HEK293T (cell line): ENCODE measurements around the gene STOML1.

ENCODE experiments used
- BHLHE40 ChIP-seq: fragments of 450-650 bp; IDR thresholded peaks from 2 replicates; pipeline ENCODE4 v1.6.1; 2016; ENCODE audit warnings: mild to moderate bottlenecking, moderate library complexity, borderline replicate concordance
- CTBP1 ChIP-seq: fragments of 450-650 bp; IDR thresholded peaks from 2 replicates; pipeline ENCODE4 v1.6.1; 2016; ENCODE audit warnings: borderline replicate concordance
- FOXA1 ChIP-seq: fragments of 450-650 bp; IDR thresholded peaks from 2 replicates; pipeline ENCODE4 v1.6.1; 2016; ENCODE audit warnings: mild to moderate bottlenecking
- FOXK2 ChIP-seq: fragments of 450-650 bp; IDR thresholded peaks from 2 replicates; pipeline ENCODE4 v1.6.1; 2016; ENCODE audit warnings: mild to moderate bottlenecking
- FOXM1 ChIP-seq: fragments of 450-650 bp; IDR thresholded peaks from 2 replicates; pipeline ENCODE4 v1.6.1; 2017; ENCODE audit warnings: mild to moderate bottlenecking, borderline replicate concordance
- HDGF ChIP-seq: fragments of 450-650 bp; IDR thresholded peaks from 2 replicates; pipeline ENCODE4 v1.6.1; 2017; ENCODE audit warnings: antibody characterized with exemption, borderline replicate concordance
- L3MBTL2 ChIP-seq: fragments of 450-650 bp; conservative IDR thresholded peaks from 2 replicates; pipeline ENCODE4 v1.6.1; 2016; ENCODE audit warnings: mild to moderate bottlenecking
- LEF1 ChIP-seq: fragments of 450-650 bp; IDR thresholded peaks from 2 replicates; pipeline ENCODE4 v1.6.1; 2017; ENCODE audit warnings: mild to moderate bottlenecking, borderline replicate concordance
- NFRKB ChIP-seq: fragments of 450-650 bp; IDR thresholded peaks from 2 replicates; pipeline ENCODE4 v1.6.1; 2016; ENCODE audit warnings: mild to moderate bottlenecking, moderate library complexity
- PKNOX1 ChIP-seq: fragments of 450-650 bp; IDR thresholded peaks from 2 replicates; pipeline ENCODE4 v1.6.1; 2016
- SP1 ChIP-seq: fragments of 450-650 bp; IDR thresholded peaks from 2 replicates; pipeline ENCODE4 v1.6.1; 2017
- SUZ12 ChIP-seq: fragments of 450-650 bp; IDR thresholded peaks from 2 replicates; pipeline ENCODE4 v1.6.1; 2016; ENCODE audit warnings: mild to moderate bottlenecking
- TARDBP ChIP-seq: fragments of 450-650 bp; IDR thresholded peaks from 2 replicates; pipeline ENCODE4 v1.6.1; 2016
- ZNF384 ChIP-seq: fragments of 450-650 bp; IDR thresholded peaks from 2 replicates; pipeline ENCODE4 v1.6.1; 2016

DNA sequence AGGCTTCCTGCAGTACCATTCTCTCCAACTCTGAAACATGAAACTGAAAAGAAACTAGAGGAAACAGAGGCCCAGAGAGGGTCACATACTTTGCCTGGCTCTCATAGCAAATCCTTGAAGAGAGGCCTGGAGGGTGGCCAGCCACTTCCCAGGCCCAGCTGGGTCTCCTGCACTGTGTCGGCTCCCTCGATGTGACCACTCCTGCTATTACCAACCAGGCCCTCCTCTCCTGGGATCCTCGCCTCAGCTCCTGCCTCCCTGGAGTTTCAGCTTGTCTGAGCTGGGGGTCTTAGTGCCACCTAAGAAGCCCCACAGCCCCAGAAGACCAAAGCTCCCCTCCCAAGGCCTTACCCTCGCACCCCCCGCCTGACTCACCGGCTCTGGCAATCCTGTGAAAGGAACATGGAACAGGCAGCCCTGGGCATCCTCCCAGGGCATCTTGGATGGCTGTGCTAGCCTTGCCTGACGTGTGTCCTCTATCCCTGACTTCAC is 61.3 kb downstream of the STOML1 start:
- TF ChIP-seq FOXM1 (no peak), BHLHE40 (no peak), SUZ12 (no peak), NFRKB (no peak), ZNF384 (no peak), L3MBTL2 (no peak), SP1 (no peak), LEF1 (no peak), FOXA1 (no peak), PKNOX1 (no peak), HDGF (no peak), FOXK2 (no peak), TARDBP (no peak), CTBP1 (no peak)
